ENCODE measurements around the gene CDC16. TPM values are rescaled to one million over a fixed set of nuclear protein-coding genes. Genes with fewer than 3 reads are reported as not detected.
A peak's percentile ranks its signal among the peaks of the same experiment; 100 is the strongest.
"Not testable (repeated sequence)": the region's sequence is repeated elsewhere in the genome, so short reads cannot be mapped to it uniquely, and the experiment has no call there.

The CDC16 gene, protein sequence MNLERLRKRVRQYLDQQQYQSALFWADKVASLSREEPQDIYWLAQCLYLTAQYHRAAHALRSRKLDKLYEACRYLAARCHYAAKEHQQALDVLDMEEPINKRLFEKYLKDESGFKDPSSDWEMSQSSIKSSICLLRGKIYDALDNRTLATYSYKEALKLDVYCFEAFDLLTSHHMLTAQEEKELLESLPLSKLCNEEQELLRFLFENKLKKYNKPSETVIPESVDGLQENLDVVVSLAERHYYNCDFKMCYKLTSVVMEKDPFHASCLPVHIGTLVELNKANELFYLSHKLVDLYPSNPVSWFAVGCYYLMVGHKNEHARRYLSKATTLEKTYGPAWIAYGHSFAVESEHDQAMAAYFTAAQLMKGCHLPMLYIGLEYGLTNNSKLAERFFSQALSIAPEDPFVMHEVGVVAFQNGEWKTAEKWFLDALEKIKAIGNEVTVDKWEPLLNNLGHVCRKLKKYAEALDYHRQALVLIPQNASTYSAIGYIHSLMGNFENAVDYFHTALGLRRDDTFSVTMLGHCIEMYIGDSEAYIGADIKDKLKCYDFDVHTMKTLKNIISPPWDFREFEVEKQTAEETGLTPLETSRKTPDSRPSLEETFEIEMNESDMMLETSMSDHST
- total RNA-seq (50.4 TPM), polyA plus RNA-seq (ENCODE audit: insufficient read depth in 1 of 8, insufficient read length in 8 of 8, low replicate concordance in 1 of 8) (10 to 100 TPM; 57.5 to 82.2 (median 68.3) TPM)
- long read RNA-seq, donor 1, partial matches to known transcripts, result 0 of 6 reads
- long read RNA-seq, donor 1, other reads (novel, unspliced or antisense), result 0 of 6 reads
- long read RNA-seq, donor 2, partial matches to known transcripts, result 0 of 1 reads
- long read RNA-seq, donor 2, other reads (novel, unspliced or antisense), result 0 of 1 reads
- long read RNA-seq, donor 3, transcript CDC16-204 (19 exons, 2,211 nt), result major isoform, 5 of 9 reads
- long read RNA-seq, donor 3, partial matches to known transcripts, result 0 of 9 reads
- long read RNA-seq, donor 3, other reads (novel, unspliced or antisense), result 0 of 9 reads
- long read RNA-seq, donor 4, partial matches to known transcripts, result 0 of 2 reads
- long read RNA-seq, donor 4, other reads (novel, unspliced or antisense), result 0 of 2 reads
- long read RNA-seq, donor 5, partial matches to known transcripts, result 6 of 19 reads
- long read RNA-seq, donor 5, other reads (novel, unspliced or antisense), result 0 of 19 reads
- long read RNA-seq, donor 6, transcript CDC16-210 (6 exons, 1,003 nt), result minor isoform, 5 of 11 reads
- long read RNA-seq, donor 6, transcript CDC16-203 (18 exons, 2,203 nt), result major isoform, 6 of 11 reads
- long read RNA-seq, donor 6, partial matches to known transcripts, result 0 of 11 reads
- long read RNA-seq, donor 6, other reads (novel, unspliced or antisense), result 0 of 11 reads
- long read RNA-seq, donor 7, partial matches to known transcripts, result 7 of 11 reads
- long read RNA-seq, donor 7, other reads (novel, unspliced or antisense), result 0 of 11 reads
- long read RNA-seq, donor 8, partial matches to known transcripts, result 0 of 8 reads
- long read RNA-seq, donor 8, other reads (novel, unspliced or antisense), result 0 of 8 reads
- long read RNA-seq, donor 9, partial matches to known transcripts, result 0 of 3 reads
- long read RNA-seq, donor 9, other reads (novel, unspliced or antisense), result 0 of 3 reads
- long read RNA-seq, donor 10, partial matches to known transcripts, result 5 of 14 reads
- long read RNA-seq, donor 10, other reads (novel, unspliced or antisense), result 0 of 14 reads
- long read RNA-seq, donor 11, transcript CDC16-203 (18 exons, 2,203 nt), result major isoform, 5 of 8 reads
- long read RNA-seq, donor 11, partial matches to known transcripts, result 0 of 8 reads
- long read RNA-seq, donor 11, other reads (novel, unspliced or antisense), result 0 of 8 reads

DNA sequence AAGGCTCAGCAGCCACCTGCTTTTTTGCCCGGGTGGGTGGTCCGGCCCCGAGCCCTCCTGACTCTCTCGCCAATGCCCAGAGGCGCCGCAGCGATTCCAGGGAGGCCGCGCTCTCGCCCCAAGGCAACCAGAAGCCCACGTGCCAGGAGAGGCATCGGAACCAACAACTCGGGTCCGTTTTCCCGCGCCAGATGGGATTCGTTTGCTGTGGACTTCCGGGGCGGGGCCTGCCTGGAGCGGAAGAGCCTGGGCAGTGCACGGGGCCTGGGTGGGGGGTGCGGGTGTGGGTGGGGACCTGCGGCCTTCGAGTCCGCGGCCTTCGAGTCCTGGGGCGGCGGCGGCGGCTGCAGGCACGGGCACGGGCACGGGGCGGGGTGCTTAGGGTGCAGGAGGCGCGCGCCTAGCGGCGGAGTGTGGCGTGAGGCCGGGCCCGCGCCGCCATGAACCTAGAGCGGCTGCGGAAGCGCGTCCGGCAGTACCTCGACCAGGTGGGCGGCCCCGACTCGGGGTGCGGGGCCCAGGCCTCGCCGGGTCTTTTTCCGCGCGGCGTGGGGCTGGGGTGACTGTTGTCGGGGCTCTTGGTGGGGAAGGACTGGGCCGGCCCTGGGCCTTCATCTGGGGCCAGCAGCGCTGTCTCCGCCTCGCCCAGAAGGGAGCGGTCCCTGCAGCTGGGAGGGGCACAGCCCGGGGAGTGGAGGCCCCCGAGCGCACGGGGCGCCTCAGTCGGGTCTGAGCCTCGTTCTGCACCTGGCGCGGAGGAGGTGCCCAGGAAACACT lies at the start of gene CDC16:
TSS of gene CDC16 (plus strand) at position 253 of the 777 bp plus-strand sequence. CDS start at position 441, 188 bp downstream.
- Histone ChIP-seq H3K4me3 (ENCODE audit: low read length) (peak within 1 kb of the TSS; percentile 95), H3K27ac (ENCODE audit: low read length) (peak within 1 kb of the TSS; percentile 69), H3K9me3 (replicated peaks; ENCODE audit: control insufficient read depth, low read depth, low read length) (no peaks in the 10 kb centered on the region), H3K4me1 (ENCODE audit: control insufficient read depth, insufficient read depth, low read length) (peaks cover 5% of the 10 kb centered on the region), H3K27me3 (ENCODE audit: control insufficient read depth, insufficient read depth, low read length) (peaks cover 20% of the 10 kb centered on the region), H3K36me3 (ENCODE audit: control insufficient read depth, insufficient read depth, low read length) (peaks cover 25% of the 10 kb centered on the region)
- peak; percentile 96 for DNase-seq
- WGBS (ENCODE audit: insufficient coverage), result 2% methylated on average over 70 of the region's 76 CpGs

- Histone ChIP-seq H3K4me1 (ENCODE audit: control insufficient read depth, insufficient read depth, low read length) (peaks cover 11% of the 10 kb centered on the region), H3K27me3 (ENCODE audit: control insufficient read depth, insufficient read depth, low read length) (peaks cover 5% of the 10 kb centered on the region), H3K9me3 (replicated peaks; ENCODE audit: control insufficient read depth, low read depth, low read length) (peaks cover 13% of the 10 kb centered on the region), H3K4me3 (ENCODE audit: low read length) (no peak overlapping the region), H3K27ac (ENCODE audit: low read length) (peak overlapping the region; percentile 20), H3K36me3 (ENCODE audit: control insufficient read depth, insufficient read depth, low read length) (no peaks in the 10 kb centered on the region)
- DNase-seq, result peak; percentile 59
- WGBS (ENCODE audit: insufficient coverage), result 78% methylated on average over 15 of the region's 15 CpGs
Observed at GRCh38 chr13:114185182-114185971, 49.3 kb upstream of the CDC16 start.

DNA sequence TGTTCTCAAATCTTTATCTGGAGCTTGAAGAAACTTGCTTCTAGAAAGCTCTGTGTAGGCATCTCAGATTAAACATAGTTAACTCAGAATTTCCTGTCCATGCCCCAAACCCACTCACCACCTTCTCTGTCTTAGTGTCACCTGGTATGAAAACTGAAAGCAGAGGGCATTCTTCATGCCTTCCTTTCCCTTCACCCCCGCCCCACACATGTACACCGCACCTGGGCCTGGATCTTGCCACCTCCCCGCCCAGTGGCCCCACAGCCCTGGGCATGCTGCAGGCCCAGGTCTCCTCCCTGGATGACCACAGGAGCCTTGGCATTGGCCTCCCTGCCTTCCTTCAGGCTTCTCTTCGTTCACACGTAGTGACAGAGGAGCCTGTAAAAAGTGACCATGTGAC lies 39.8 kb upstream of the CDC16 start:
- Histone ChIP-seq H3K27ac (ENCODE audit: low read length) (no peak overlapping the region), H3K9me3 (replicated peaks; ENCODE audit: control insufficient read depth, low read depth, low read length) (no peaks in the 10 kb centered on the region), H3K4me1 (ENCODE audit: control insufficient read depth, insufficient read depth, low read length) (no peaks in the 10 kb centered on the region), H3K4me3 (ENCODE audit: low read length) (no peak overlapping the region), H3K27me3 (ENCODE audit: control insufficient read depth, insufficient read depth, low read length) (peaks cover 10% of the 10 kb centered on the region), H3K36me3 (ENCODE audit: control insufficient read depth, insufficient read depth, low read length) (no peaks in the 10 kb centered on the region)
- no peak for DNase-seq
- WGBS (ENCODE audit: insufficient coverage), result 84% methylated on average over 4 of the region's 5 CpGs

- no peak overlapping the region for H3K27ac ChIP-seq (ENCODE audit: low read length)
- DNase-seq, result no peak
- H3K4me1 ChIP-seq (ENCODE audit: control insufficient read depth, insufficient read depth, low read length), result peaks cover 9% of the 10 kb centered on the region
- H3K36me3 ChIP-seq (ENCODE audit: control insufficient read depth, insufficient read depth, low read length), result no peaks in the 10 kb centered on the region
- 85% methylated on average over 4 of the region's 5 CpGs for WGBS (ENCODE audit: insufficient coverage)
- no peak overlapping the region for H3K4me3 ChIP-seq (ENCODE audit: low read length)
- no peaks in the 10 kb centered on the region for H3K9me3 ChIP-seq (replicated peaks; ENCODE audit: control insufficient read depth, low read depth, low read length)
- H3K27me3 ChIP-seq (ENCODE audit: control insufficient read depth, insufficient read depth, low read length), result peaks cover 20% of the 10 kb centered on the region
Observed at GRCh38 chr13:114196629-114197028, 38.1 kb upstream of the CDC16 start.

- peaks cover 25% of the 10 kb centered on the region for H3K27me3 ChIP-seq (ENCODE audit: control insufficient read depth, insufficient read depth, low read length)
- H3K27ac ChIP-seq (ENCODE audit: low read length), result no peak overlapping the region
- no peaks in the 10 kb centered on the region for H3K36me3 ChIP-seq (ENCODE audit: control insufficient read depth, insufficient read depth, low read length)
- DNase-seq, result no peak
- 93% methylated on average over 38 of the region's 47 CpGs for WGBS (ENCODE audit: insufficient coverage)
- H3K4me3 ChIP-seq (ENCODE audit: low read length), result no peak overlapping the region
- peaks cover 9% of the 10 kb centered on the region for H3K4me1 ChIP-seq (ENCODE audit: control insufficient read depth, insufficient read depth, low read length)
- H3K9me3 ChIP-seq (replicated peaks; ENCODE audit: control insufficient read depth, low read depth, low read length), result no peaks in the 10 kb centered on the region
Observed at GRCh38 chr13:114198556-114198955, 36.1 kb upstream of the CDC16 start.

- not testable (repeated sequence) for H3K4me1 ChIP-seq (ENCODE audit: control insufficient read depth, insufficient read depth, low read length)
- WGBS (ENCODE audit: insufficient coverage), result 55% methylated on average over 42 of the region's 75 CpGs
- peaks cover 27% of the 10 kb centered on the region for H3K27me3 ChIP-seq (ENCODE audit: control insufficient read depth, insufficient read depth, low read length)
Observed at GRCh38 chr13:114199526-114199925, 35.2 kb upstream of the CDC16 start.

DNA sequence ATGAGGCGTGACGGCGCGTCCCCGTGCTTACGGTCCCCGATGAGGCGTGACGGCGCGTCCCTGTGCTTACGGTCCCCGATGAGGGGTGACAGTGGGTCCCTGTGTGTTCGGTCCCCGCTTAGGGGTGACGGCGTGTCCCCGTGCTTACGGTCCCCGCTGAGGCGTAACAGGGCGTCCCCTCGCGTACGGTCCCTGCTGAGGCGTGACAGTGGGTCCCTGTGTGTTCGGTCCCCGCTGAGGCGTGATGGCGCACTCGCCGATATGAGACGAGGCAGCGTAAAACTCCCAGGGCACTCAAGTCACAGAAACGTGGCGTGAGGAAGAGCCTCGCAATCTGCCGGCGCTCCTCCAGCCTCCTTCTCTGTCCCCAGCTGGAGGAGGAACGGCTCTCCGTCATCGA lies 34.7 kb upstream of the CDC16 start:
- whole genome bisulfite sequencing (ENCODE audit: insufficient coverage), result 76% methylated on average over 27 of the region's 42 CpGs
- H3K9me3 ChIP-seq (replicated peaks; ENCODE audit: control insufficient read depth, low read depth, low read length), result no peaks in the 10 kb centered on the region
- H3K4me1 ChIP-seq (ENCODE audit: control insufficient read depth, insufficient read depth, low read length), result peaks cover 9% of the 10 kb centered on the region
- H3K27me3 ChIP-seq (ENCODE audit: control insufficient read depth, insufficient read depth, low read length), result peaks cover 26% of the 10 kb centered on the region
- H3K36me3 ChIP-seq (ENCODE audit: control insufficient read depth, insufficient read depth, low read length), result no peaks in the 10 kb centered on the region
- DNase-seq, result no peak
- peak overlapping the region; percentile 21 for H3K4me3 ChIP-seq (ENCODE audit: low read length)
- H3K27ac ChIP-seq (ENCODE audit: low read length), result no peak overlapping the region

More at GRCh38 chr13:114199526-114199925, 35.2 kb upstream of the CDC16 start:
- H3K9me3 ChIP-seq (replicated peaks; ENCODE audit: control insufficient read depth, low read depth, low read length); H3K36me3 ChIP-seq (ENCODE audit: control insufficient read depth, insufficient read depth, low read length); H3K4me3 ChIP-seq (ENCODE audit: low read length); DNase-seq; H3K27ac ChIP-seq (ENCODE audit: low read length): not testable (repeated sequence)

- Histone ChIP-seq H3K36me3 (ENCODE audit: control insufficient read depth, insufficient read depth, low read length) (no peaks in the 10 kb centered on the region), H3K27me3 (ENCODE audit: control insufficient read depth, insufficient read depth, low read length) (peaks cover 25% of the 10 kb centered on the region), H3K4me3 (ENCODE audit: low read length) (peak overlapping the region; percentile 21), H3K9me3 (replicated peaks; ENCODE audit: control insufficient read depth, low read depth, low read length) (no peaks in the 10 kb centered on the region), H3K27ac (ENCODE audit: low read length) (no peak overlapping the region), H3K4me1 (ENCODE audit: control insufficient read depth, insufficient read depth, low read length) (peaks cover 9% of the 10 kb centered on the region)
- peak; percentile 16 for DNase-seq
- 31% methylated on average over 16 of the region's 18 CpGs for WGBS (ENCODE audit: insufficient coverage)
Observed at GRCh38 chr13:114200399-114200911, 34.2 kb upstream of the CDC16 start.

All from muscle of leg (tissue), 16 donors.